ENCODE data around the gene TPR. TPM values are rescaled to one million over a fixed set of nuclear protein-coding genes. Genes with fewer than 3 reads are reported as not detected.

TPR gene
- total and polyA plus RNA-seq, 2 of the 8 experiments (the other 6 are each of a cell fraction or from before 2014, with no cell fraction given), result 57.1 to 102 TPM

GRCh38 chr1:186418503-186418902 is 43.5 kb upstream of the TPR start (continued):
- no peak for TF ChIP-seq E2F6 (IDR thresholded peaks at IDR 0.05)
